Nephron (organoid): ENCODE results near the gene ZNF333.

ENCODE experiments used
- H3K27ac Mint-ChIP-seq, 3 experiments: 2 replicates each; pipeline ENCODE4 v1.8.0; 2020; ENCODE audit warnings: mixed read lengths in 3 of 3, mild to moderate bottlenecking in 2 of 3, moderate library complexity in 1 of 3
- H3K27me3 Mint-ChIP-seq: 2 replicates; pipeline ENCODE4 v1.8.0; 2021; ENCODE audit warnings: low read depth, mild to moderate bottlenecking, moderate library complexity, mixed read lengths
- H3K36me3 Mint-ChIP-seq: 2 replicates; pipeline ENCODE4 v1.8.0; 2020; ENCODE audit warnings: low read depth, mixed read lengths
- H3K4me1 Mint-ChIP-seq: 2 replicates; pipeline ENCODE4 v1.8.0; 2020; ENCODE audit warnings: mixed read lengths
- H3K4me3 Mint-ChIP-seq, 3 experiments: 2 replicates each; pipeline ENCODE4 v1.8.0; 2020; ENCODE audit warnings: mild to moderate bottlenecking in 3 of 3, mixed read lengths in 3 of 3, moderate library complexity in 2 of 3
- H3K9me3 Mint-ChIP-seq: 2 replicates; pipeline ENCODE4 v1.8.0; 2020; ENCODE audit warnings: mixed read lengths
- CTCF ChIP-seq, 3 experiments: fragments of 200-600 bp; sonication (generic); IDR thresholded peaks; one replicate each; pipeline ENCODE4 v1.5.0; 2021; ENCODE audit warnings: antibody characterized with exemption in 3 of 3; ENCODE audit not compliant: unreplicated experiment in 3 of 3

ZNF333 gene

GRCh38 chr19:14689598-14690503 lies at the start of gene ZNF333:
TSS of gene ZNF333 (plus strand) at chr19:14690048. CDS start at chr19:14693492, 3,444 bp downstream.
- Mint-ChIP-seq H3K4me1 (peaks cover 8% of the 10 kb centered on the region), H3K27ac (peak within 1 kb of the TSS; percentile 99 to 100 (median 99)), H3K27me3 (peaks cover 16% of the 10 kb centered on the region), H3K9me3 (no peaks in the 10 kb centered on the region), H3K4me3 (peak within 1 kb of the TSS; percentile 96 to 98 (median 97)), H3K36me3 (peaks cover 10% of the 10 kb centered on the region)
- TF ChIP-seq CTCF (IDR thresholded peaks at IDR 0.05; ENCODE audit: unreplicated experiment in 3 of 3): no peak

DNA sequence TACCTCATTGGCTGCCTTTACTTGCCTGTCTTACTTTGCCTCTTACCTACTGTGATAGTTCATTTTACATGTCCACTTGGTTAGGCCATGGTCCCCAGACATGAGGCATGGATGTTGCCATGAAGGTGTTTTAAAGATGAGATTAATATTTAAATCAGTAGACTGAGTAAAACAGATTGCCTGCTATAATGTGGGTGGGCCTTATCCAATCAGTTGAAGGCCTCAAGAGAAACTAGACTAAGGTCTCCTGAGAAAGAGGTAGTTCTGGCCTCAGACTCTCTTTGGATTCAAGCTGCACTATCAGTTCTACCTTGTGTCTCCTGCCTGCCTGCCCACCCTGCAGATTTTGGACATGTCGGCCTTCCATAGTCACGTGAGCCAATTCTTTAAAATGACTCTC lies 41.3 kb upstream of the ZNF333 start:
- TF ChIP-seq CTCF (IDR thresholded peaks at IDR 0.05; ENCODE audit: unreplicated experiment in 3 of 3): no peak
- Mint-ChIP-seq H3K27me3 (no peaks in the 10 kb centered on the region), H3K4me3 (no peak overlapping the region), H3K27ac (no peak overlapping the region), H3K9me3 (peaks cover 2% of the 10 kb centered on the region), H3K4me1 (no peaks in the 10 kb centered on the region), H3K36me3 (no peaks in the 10 kb centered on the region)

GRCh38 chr19:14649020-14649419 lies 40.8 kb upstream of the ZNF333 start:
- Mint-ChIP-seq H3K4me3 (no peak overlapping the region), H3K27me3 (no peaks in the 10 kb centered on the region), H3K4me1 (no peaks in the 10 kb centered on the region), H3K36me3 (no peaks in the 10 kb centered on the region), H3K27ac (no peak overlapping the region), H3K9me3 (peaks cover 2% of the 10 kb centered on the region)
- TF ChIP-seq CTCF (IDR thresholded peaks at IDR 0.05; ENCODE audit: unreplicated experiment in 3 of 3): no peak

- H3K4me3 Mint-ChIP-seq: no peak overlapping the region
- H3K9me3 Mint-ChIP-seq: peaks cover 2% of the 10 kb centered on the region
- H3K36me3 Mint-ChIP-seq: no peaks in the 10 kb centered on the region
- H3K27ac Mint-ChIP-seq: no peak overlapping the region
- no peaks in the 10 kb centered on the region for H3K4me1 Mint-ChIP-seq
- no peaks in the 10 kb centered on the region for H3K27me3 Mint-ChIP-seq
- no peak for TF ChIP-seq CTCF (IDR thresholded peaks at IDR 0.05; ENCODE audit: unreplicated experiment in 3 of 3)
Observed at GRCh38 chr19:14650161-14650560, 39.7 kb upstream of the ZNF333 start.

- Mint-ChIP-seq H3K36me3 (no peaks in the 10 kb centered on the region), H3K4me3 (no peak overlapping the region), H3K27me3 (peaks cover 4% of the 10 kb centered on the region), H3K9me3 (peaks cover 3% of the 10 kb centered on the region), H3K27ac (no peak overlapping the region), H3K4me1 (no peaks in the 10 kb centered on the region)
- TF ChIP-seq CTCF (IDR thresholded peaks at IDR 0.05; ENCODE audit: unreplicated experiment in 3 of 3): no peak
Observed at GRCh38 chr19:14654786-14655560, 34.9 kb upstream of the ZNF333 start.
